HEK293T (cell line): Measurements from ENCODE around the gene PAK6.

Experiments
- CTCF ChIA-PET: fragments of 350-600 bp; formaldehyde crosslinking; extraction: SDS; loops from one replicate; lab custom pipeline; 2021; ENCODE audit warnings: antibody characterized with exemption, inconsistent platforms; lab: Yijun Ruan, JAX
- POLR2A ChIA-PET: fragments of 350-600 bp; formaldehyde crosslinking; extraction: SDS; loops from one replicate; lab custom pipeline; 2020; ENCODE audit warnings: antibody characterized with exemption, inconsistent platforms; lab: Yijun Ruan, JAX
- DNase-seq: peaks from one replicate; pipeline ENCODE4 v3.0.0; 2012; ENCODE audit warnings: mixed read lengths; ENCODE audit errors: extremely low spot score
- ARNT ChIP-seq: fragments of 450-650 bp; IDR thresholded peaks from 2 replicates; pipeline ENCODE4 v1.6.1; 2017; ENCODE audit warnings: mild to moderate bottlenecking
- BHLHE40 ChIP-seq: fragments of 450-650 bp; IDR thresholded peaks from 2 replicates; pipeline ENCODE4 v1.6.1; 2016; ENCODE audit warnings: mild to moderate bottlenecking, moderate library complexity, borderline replicate concordance
- CTBP1 ChIP-seq: fragments of 450-650 bp; IDR thresholded peaks from 2 replicates; pipeline ENCODE4 v1.6.1; 2016; ENCODE audit warnings: borderline replicate concordance
- ELF4 ChIP-seq: fragments of 450-650 bp; IDR thresholded peaks from 2 replicates; pipeline ENCODE4 v1.6.1; 2017; ENCODE audit warnings: antibody characterized with exemption
- FOXA1 ChIP-seq: fragments of 450-650 bp; IDR thresholded peaks from 2 replicates; pipeline ENCODE4 v1.6.1; 2016; ENCODE audit warnings: mild to moderate bottlenecking
- FOXK2 ChIP-seq: fragments of 450-650 bp; IDR thresholded peaks from 2 replicates; pipeline ENCODE4 v1.6.1; 2016; ENCODE audit warnings: mild to moderate bottlenecking
- FOXM1 ChIP-seq: fragments of 450-650 bp; IDR thresholded peaks from 2 replicates; pipeline ENCODE4 v1.6.1; 2017; ENCODE audit warnings: mild to moderate bottlenecking, borderline replicate concordance
- HDGF ChIP-seq: fragments of 450-650 bp; IDR thresholded peaks from 2 replicates; pipeline ENCODE4 v1.6.1; 2017; ENCODE audit warnings: antibody characterized with exemption, borderline replicate concordance
- L3MBTL2 ChIP-seq: fragments of 450-650 bp; conservative IDR thresholded peaks from 2 replicates; pipeline ENCODE4 v1.6.1; 2016; ENCODE audit warnings: mild to moderate bottlenecking
- LEF1 ChIP-seq: fragments of 450-650 bp; IDR thresholded peaks from 2 replicates; pipeline ENCODE4 v1.6.1; 2017; ENCODE audit warnings: mild to moderate bottlenecking, borderline replicate concordance
- NFRKB ChIP-seq: fragments of 450-650 bp; IDR thresholded peaks from 2 replicates; pipeline ENCODE4 v1.6.1; 2016; ENCODE audit warnings: mild to moderate bottlenecking, moderate library complexity
- PKNOX1 ChIP-seq: fragments of 450-650 bp; IDR thresholded peaks from 2 replicates; pipeline ENCODE4 v1.6.1; 2016
- SP1 ChIP-seq: fragments of 450-650 bp; IDR thresholded peaks from 2 replicates; pipeline ENCODE4 v1.6.1; 2017
- SUZ12 ChIP-seq: fragments of 450-650 bp; IDR thresholded peaks from 2 replicates; pipeline ENCODE4 v1.6.1; 2016; ENCODE audit warnings: mild to moderate bottlenecking
- TARDBP ChIP-seq: fragments of 450-650 bp; IDR thresholded peaks from 2 replicates; pipeline ENCODE4 v1.6.1; 2016
- ZNF384 ChIP-seq: fragments of 450-650 bp; IDR thresholded peaks from 2 replicates; pipeline ENCODE4 v1.6.1; 2016

Gene PAK6

GRCh38 chr15:40306908-40307307, 68.0 kb downstream of the PAK6 start:
- ChIA-PET POLR2A (interaction anchor here (1.2 kb wide), 1 partner anchor 10 kb away, joined by 3 read pairs; no protein-coding TSS in a partner anchor), CTCF (interaction anchor here (0.8 to 5.9 kb wide), 3 partner anchors 16 to 31 kb away, joined by 3 to 55 read pairs (median 5); no protein-coding TSS in a partner anchor)
- DNase-seq: no peak
- TF ChIP-seq NFRKB (no peak), ZNF384 (no peak), FOXK2 (no peak), ARNT (no peak), FOXA1 (no peak), SP1 (no peak), TARDBP (no peak), ELF4 (no peak), L3MBTL2 (no peak), LEF1 (no peak), BHLHE40 (no peak), SUZ12 (no peak), CTBP1 (no peak), FOXM1 (no peak), PKNOX1 (no peak), HDGF (no peak)

GRCh38 chr15:40307421-40308211, 68.8 kb downstream of the PAK6 start, which contains the start of gene PLCB2:
PLCB2 (minus strand) TSS chr15:40307935; CDS start chr15:40307672, 263 bp downstream.
- no peak for DNase-seq
- ChIA-PET POLR2A (interaction anchor here (1.2 kb wide), 1 partner anchor 9 kb away, joined by 3 read pairs; no protein-coding TSS in a partner anchor), CTCF (interaction anchor here (0.8 to 5.9 kb wide), 4 partner anchors 15 to 30 kb away, joined by 3 to 55 read pairs (median 5); no protein-coding TSS in a partner anchor)
- TF ChIP-seq TARDBP (no peak), BHLHE40 (no peak), FOXM1 (no peak), SUZ12 (no peak), NFRKB (no peak), ARNT (no peak), ZNF384 (no peak), FOXK2 (no peak), SP1 (no peak), FOXA1 (no peak), ELF4 (no peak), HDGF (no peak), L3MBTL2 (no peak), LEF1 (no peak), PKNOX1 (no peak), CTBP1 (no peak)

GRCh38 chr15:40309344-40309862, 70.5 kb downstream of the PAK6 start:
- POLR2A ChIA-PET: interaction anchor here (0.9 kb wide), 1 partner anchor 29 kb away, joined by 3 read pairs; no protein-coding TSS in a partner anchor
- CTCF ChIA-PET: interaction anchor here (0.5 to 5.9 kb wide), 9 partner anchors 11 to 279 kb away, joined by 3 to 55 read pairs (median 5); no protein-coding TSS in a partner anchor
- no peak for DNase-seq
- no peak for TF ChIP-seq FOXA1
- TF ChIP-seq SP1: no peak
- no peak for TF ChIP-seq HDGF
- no peak for TF ChIP-seq CTBP1
- TF ChIP-seq ZNF384: no peak
- TF ChIP-seq NFRKB: no peak
- no peak for TF ChIP-seq FOXM1
- no peak for TF ChIP-seq ELF4
- TF ChIP-seq LEF1: no peak
- TF ChIP-seq PKNOX1: no peak
- no peak for TF ChIP-seq SUZ12
- TF ChIP-seq BHLHE40: no peak
- TF ChIP-seq FOXK2: no peak
- no peak for TF ChIP-seq L3MBTL2
- TF ChIP-seq TARDBP: no peak
- no peak for TF ChIP-seq ARNT

DNA sequence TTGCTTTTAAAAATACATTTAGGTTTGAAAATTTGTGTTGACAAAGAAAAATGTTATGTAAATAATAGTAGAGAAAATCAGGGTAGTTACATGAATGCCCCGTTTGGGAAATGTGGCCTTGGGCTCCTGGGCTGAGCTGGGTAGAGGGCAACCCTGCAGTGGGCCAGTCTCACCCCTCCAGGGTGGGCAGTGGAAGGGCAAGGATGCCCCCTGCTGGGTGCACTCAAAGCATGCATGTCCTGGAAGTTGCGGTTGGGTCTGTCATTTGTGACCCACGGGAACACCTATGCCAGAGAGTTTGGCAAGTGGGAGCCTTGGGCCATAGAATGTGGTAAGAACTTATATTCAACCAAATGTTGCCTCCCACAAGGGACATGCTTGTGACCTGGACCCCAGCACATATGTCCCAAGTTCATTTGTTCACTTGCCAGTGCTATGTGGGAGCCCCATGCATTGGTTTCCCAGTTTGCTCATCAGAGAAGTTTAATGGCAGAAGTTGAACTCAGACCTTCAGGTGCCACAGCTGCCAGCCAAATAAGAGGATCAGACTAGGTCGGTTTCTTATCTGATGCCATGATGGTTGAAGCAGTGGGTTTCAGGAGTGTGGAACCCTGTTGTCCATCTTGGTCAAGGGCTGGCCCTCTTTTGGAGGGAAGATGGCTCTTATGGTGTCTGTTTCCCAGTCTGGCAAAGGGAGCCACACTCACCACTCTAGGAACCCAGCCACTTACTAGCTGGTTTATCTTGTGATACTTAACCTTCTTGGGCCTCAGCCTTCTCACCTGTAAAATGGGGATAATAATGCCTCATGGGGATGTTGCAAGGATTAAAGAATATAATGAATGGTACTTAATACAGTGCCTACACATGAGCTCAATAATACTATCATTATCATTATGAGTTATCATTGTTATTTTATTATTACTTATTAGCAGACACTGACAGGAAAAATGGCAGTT, 71.4 kb downstream of the PAK6 start:
- DNase-seq: peak; percentile 58
- no peak for TF ChIP-seq ZNF384
- no peak for TF ChIP-seq SP1
- TF ChIP-seq BHLHE40: no peak
- no peak for TF ChIP-seq L3MBTL2
- no peak for TF ChIP-seq TARDBP
- TF ChIP-seq ELF4: no peak
- TF ChIP-seq HDGF: no peak
- TF ChIP-seq FOXM1: no peak
- TF ChIP-seq LEF1: no peak
- TF ChIP-seq NFRKB: no peak
- no peak for TF ChIP-seq ARNT
- TF ChIP-seq CTBP1: no peak
- TF ChIP-seq FOXK2: no peak
- TF ChIP-seq SUZ12: no peak
- ChIA-PET CTCF (interaction anchor here (0.7 to 5.9 kb wide), 9 partner anchors 11 to 280 kb away, joined by 3 to 55 read pairs (median 5); no protein-coding TSS in a partner anchor), POLR2A (interaction anchor here (0.6 to 0.9 kb wide), 2 partner anchors 30 to 31 kb away, joined by 3 read pairs; no protein-coding TSS in a partner anchor)
